HL-60/S4 treated with phorbol 12-myristate 13-acetate at 8.2 ng/mL for 4 days and 3 days (cell line): ENCODE data around the gene RAD51B.
"Not testable (repeated sequence)": the region's sequence is repeated elsewhere in the genome, so short reads cannot be mapped to it uniquely, and the experiment has no call there.

ENCODE experiments used
- in situ Hi-C: fragments of 300-500 bp; cut with MboI; formaldehyde crosslinking; loops from 2 replicates; pipeline ENCODE4 v1.15.0; 2022; ENCODE audit warnings: low sequenced_read_pairs

Gene RAD51B

DNA sequence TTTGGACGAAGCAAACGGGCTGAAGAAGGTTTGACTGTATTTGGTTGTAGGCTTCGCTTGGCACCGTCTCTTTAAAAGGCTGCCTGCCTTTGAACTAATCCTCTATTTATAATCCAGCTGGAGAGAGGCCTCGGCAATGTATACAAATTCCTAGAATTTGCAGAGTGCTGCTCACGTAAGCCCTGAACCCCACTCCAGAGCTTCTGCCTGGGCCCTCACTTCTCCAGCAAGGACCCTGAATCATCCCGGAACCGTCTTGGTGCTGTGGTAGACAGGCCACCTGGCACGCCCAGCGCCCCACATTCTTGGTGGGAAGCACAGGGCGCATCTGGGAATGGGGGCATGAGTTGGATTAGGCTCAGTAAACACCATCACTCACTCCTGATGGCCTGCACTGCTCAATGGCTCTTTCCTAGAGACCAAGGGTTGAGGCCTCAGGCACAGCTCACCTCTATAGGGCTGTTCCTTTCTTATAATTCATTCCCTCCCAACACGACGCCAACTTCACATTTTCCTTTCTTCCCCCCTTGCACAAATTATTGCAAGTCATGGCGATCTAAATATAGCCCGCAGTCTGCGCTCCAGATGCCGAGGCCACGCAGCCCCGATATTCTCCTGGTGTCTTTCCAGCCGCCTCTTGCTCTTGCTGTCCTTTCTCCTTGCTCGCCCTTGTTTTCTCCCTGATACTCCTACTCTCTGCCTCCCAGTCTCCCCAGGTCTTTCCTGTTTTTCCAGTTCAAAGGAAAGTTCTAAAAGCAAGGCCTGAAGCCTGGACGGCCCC is 832.3 kb downstream of the RAD51B start:
- in situ Hi-C loops: no loop called here

DNA sequence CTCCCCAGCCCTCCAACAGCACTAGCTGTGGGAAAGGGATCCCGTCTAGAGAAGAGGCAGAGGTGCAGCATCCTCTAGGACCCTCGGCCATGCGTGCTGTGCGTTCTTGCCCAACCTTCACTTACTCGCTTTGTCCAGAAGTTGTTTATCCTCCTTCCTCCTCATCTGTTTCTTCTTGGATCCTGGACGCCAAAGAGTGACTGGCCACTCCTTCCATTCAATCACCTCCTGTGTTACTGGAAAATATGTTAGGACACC is 832.8 kb downstream of the RAD51B start:
- in situ Hi-C loops: no loop called here

DNA sequence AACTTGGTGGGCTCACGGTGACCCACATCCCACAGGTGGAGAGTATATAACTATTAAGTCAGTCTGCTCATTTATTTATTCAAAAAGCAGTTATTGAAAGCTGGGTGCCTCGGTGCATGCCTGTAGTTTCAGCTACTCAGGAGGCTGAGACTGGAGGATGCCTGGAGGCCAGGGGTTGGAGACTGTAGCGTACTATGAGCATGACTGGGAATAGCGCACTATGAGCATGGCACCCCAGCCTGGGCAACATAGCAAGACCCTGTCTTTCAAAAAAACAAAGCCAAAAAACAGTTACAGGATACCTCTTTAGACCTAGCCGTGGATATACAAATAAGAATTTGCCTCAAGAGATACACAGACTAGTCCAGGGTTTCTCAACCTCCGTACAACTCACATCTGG is 833.5 kb downstream of the RAD51B start:
- in situ Hi-C loops: no loop called here

- in situ Hi-C loops: no loop called here
Observed at GRCh38 chr14:68653804-68654203, 834.2 kb downstream of the RAD51B start.

- in situ Hi-C loops: no loop called here
Observed at GRCh38 chr14:68654471-68654941, 834.9 kb downstream of the RAD51B start.

DNA sequence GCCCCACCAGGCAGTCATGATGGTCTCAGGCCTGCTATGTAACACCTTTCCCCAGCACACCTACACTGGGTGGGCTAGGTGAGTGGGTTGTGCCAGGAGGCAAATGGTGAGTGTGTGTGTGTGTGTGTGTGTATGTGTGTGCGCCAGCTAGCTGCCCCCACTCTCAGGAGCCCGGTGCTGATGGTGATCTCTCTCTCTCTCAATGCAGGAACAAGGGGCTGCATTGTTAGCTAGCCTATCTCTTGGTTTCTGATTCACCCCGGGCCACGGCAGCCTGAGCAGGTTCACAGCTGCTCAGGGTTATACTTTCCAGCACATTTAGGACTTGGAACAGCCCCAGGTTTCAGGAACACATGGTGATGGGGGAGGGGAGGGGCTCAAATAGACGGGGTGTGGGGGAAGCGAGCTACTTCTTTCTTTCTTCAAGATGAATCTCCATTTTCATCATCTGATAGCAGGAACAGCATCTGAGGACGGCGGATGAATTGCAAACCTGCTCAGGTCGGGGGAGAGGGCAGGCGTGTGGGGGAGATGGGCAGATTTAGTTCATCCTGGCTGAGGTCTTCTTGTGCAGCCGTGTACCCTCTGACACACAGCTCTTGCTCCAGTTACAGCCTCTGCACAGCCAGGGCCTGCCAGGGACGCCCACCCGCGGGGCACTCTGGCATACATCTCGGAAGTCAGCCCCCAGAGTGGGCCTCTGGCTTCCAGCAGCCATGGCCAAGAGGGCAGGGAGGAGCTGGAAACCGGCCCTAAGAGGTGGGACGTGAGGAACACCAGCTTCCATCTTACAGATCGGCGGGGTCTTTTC is 835.6 kb downstream of the RAD51B start:
- in situ Hi-C loops: no loop called here

GRCh38 chr14:68655911-68656316 is 836.3 kb downstream of the RAD51B start:
- in situ Hi-C loops: no loop called here

GRCh38 chr14:68656452-68656851 is 836.9 kb downstream of the RAD51B start:
- in situ Hi-C loops: no loop called here

- in situ Hi-C loops: no loop called here
Observed at GRCh38 chr14:68657300-68658028, 837.9 kb downstream of the RAD51B start.

DNA sequence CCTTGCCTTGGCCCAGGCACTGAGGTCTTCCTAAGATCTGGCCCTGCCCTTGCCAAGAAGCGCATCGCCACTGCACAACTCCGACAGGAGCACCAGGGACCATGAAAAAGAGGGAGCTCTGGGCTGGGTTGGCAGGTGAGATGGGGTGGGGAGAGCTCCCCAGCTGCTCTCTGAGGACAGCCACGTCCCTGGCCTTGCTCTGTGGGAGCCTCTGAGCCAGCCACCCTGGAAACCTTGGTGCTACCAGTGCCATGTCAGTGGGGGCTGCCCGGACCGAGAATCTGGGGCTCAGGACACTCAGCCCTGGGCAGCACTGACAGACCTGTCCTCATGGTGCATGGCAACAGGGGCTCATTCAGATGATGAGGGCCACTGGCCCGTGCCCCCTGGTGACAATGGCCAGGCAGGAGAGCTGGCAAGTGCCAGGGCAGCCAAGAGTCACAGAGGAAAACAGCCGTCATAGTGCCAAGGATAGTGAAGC is 838.5 kb downstream of the RAD51B start:
- in situ Hi-C loops: no loop called here

- in situ Hi-C loops: no loop called here
Observed at GRCh38 chr14:68658943-68659931, 839.7 kb downstream of the RAD51B start.

DNA sequence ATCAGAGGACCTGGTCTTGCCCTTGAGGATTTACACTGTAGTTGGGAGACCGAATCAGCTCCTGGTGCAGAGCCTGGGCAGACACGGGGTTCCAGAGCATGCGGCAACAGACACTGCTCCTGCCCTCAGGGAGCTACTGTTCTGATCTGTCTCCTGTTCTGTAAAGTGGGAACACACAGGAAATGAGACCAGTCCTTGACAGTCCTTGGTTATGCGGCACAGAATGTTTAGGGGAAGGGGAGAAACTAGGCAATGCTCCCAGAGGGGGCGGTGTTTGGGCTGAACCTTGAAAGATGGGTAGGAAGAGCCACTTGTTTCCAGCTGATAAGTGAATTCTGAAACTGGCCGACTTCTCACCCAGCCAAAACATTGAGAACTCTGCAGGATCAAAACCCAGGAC is 840.9 kb downstream of the RAD51B start:
- in situ Hi-C loops: no loop called here

DNA sequence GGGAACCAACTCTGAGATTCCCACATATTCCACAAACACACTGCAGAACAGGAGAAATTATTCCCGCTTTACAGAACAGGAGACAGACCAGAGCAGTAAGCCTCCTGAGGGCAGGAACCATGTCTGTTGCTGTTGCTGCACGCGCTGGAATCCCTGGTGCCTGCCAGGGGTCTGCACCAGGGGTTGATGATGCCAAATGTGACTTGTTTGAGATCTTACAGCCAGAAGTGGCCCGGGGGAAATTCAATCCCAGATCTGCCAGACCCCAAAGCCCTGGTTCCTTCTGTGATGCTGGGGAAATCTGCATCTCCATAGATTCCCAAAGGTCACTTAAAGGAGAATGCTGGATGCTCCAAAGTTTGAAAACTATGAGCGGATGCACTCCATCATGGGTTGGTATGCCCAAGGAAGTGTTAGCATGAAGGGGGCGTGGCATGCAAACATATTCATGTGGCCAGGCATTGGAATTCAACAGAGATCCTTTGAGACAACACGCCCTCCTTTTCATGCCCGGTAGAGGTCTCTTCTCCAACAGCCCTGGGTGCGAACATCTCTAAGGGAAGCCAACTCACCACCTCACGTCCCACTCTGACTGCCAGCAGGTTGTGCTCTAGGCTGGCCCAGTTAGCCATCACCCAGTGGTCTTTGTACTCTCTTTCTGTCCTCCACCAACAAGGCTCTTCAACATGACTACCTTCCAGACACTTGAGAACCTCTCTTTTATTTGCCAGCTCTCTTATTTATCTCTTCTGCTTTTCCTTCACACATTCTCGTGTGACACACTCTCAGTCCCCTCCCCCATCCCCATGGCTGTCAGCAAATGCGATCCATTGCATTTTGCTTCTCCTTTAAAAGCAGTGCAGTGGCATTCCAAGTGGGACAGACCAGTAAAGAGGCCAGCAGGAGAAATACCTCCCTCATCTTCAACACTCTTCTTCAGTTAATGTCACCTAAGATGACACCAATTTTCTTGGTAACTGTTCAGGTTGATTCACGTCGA is 841.9 kb downstream of the RAD51B start:
- in situ Hi-C loops: no loop called here

GRCh38 chr14:68662392-68662791 is 842.8 kb downstream of the RAD51B start:
- in situ Hi-C loops: no loop called here

GRCh38 chr14:68662826-68663225 is 843.2 kb downstream of the RAD51B start:
- in situ Hi-C loops: not testable (repeated sequence)

DNA sequence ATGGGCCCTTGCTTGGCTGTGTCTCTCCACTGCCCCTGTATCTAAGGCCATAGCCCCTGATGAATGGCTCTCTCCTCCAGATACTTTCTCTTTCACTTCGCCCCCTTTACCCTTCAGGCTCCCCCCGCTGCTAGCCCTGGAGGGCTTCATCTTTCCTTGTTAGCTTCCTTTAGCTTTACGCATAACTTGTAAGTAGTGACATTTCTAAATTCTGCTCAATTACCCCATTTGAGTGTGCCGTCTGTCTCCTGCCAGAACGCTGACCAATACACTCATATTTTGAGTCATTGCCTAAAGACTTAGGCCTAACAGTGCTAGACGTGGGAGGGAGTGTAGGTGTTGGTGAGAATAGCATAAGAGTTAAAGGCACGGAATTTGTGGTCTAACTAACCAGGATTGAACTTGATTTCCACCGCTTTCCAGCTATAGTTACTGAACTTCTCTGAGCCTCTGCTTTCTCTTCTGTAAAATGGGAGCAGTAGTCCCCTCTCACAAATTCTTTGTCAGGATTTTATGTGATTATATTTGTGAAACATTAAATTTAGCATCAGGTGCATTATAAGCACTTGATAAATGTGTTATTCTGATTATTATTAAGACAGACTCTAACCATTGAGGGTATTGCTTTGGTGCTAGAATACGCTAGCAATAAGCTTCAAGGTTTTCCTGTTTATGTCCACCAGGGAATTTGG is 844.0 kb downstream of the RAD51B start:
- in situ Hi-C loops: no loop called here

GRCh38 chr14:68664225-68664681 is 844.7 kb downstream of the RAD51B start:
- in situ Hi-C loops: no loop called here

DNA sequence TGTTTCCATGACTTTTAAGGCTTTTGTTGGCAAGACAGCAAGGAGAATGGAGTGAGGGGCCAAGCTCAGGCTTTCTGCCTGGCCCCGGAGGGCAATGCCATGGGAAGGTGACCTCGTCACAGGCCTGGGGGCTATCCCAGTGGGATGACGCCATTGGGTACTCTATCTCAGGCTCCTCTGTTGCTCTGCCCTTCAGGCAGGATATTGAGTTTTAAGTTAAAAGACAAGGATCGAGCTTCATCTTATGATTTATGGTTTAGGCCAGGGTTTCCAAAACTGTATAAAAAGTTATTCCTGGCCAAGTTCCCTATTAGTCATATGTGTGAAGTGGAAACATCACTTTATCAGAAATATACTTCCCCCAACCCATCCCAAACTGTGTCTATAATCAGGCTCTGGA is 845.6 kb downstream of the RAD51B start:
- in situ Hi-C loops: no loop called here
